DOHH2 (cell line): Measurements from ENCODE around the gene GRPEL2.

Experiments
- H3F3A ChIP-seq: fragments of 200-600 bp; sonication (generic), shearing (Covaris generic); 2 replicates; pipeline ENCODE4 v1.6.0; 2016; ENCODE audit warnings: antibody characterized with exemption, mild to moderate bottlenecking; ENCODE audit not compliant: control insufficient read depth, insufficient read depth
- H3K27ac ChIP-seq: fragments of 200-600 bp; sonication (generic); 2 replicates; pipeline ENCODE4 v1.5.1; 2014; ENCODE audit warnings: low read depth, mild to moderate bottlenecking, low read length, moderate library complexity
- H3K27me3 ChIP-seq: fragments of 200-600 bp; sonication (generic); 2 replicates; pipeline ENCODE4 v1.6.1; 2014; ENCODE audit warnings: mild to moderate bottlenecking, low read length, mixed read lengths; ENCODE audit not compliant: control insufficient read depth
- H3K36me3 ChIP-seq: fragments of 200-600 bp; sonication (generic); 2 replicates; pipeline ENCODE4 v1.6.1; 2014; ENCODE audit warnings: mild to moderate bottlenecking, low read length, moderate library complexity, mixed read lengths; ENCODE audit not compliant: control insufficient read depth
- H3K4me1 ChIP-seq: fragments of 200-600 bp; sonication (generic); 2 replicates; pipeline ENCODE4 v1.6.1; 2014; ENCODE audit warnings: mild to moderate bottlenecking, low read length, mixed read lengths; ENCODE audit not compliant: control insufficient read depth
- H3K4me2 ChIP-seq: fragments of 200-600 bp; sonication (generic); 2 replicates; pipeline ENCODE4 v1.6.0; 2014; ENCODE audit warnings: mild to moderate bottlenecking, low read length, moderate library complexity
- H3K4me3 ChIP-seq: fragments of 200-600 bp; sonication (generic); 2 replicates; pipeline ENCODE4 v1.5.1; 2014; ENCODE audit warnings: mild to moderate bottlenecking, low read length, mixed read lengths
- H3K79me2 ChIP-seq: fragments of 200-600 bp; sonication (generic); 2 replicates; pipeline ENCODE4 v1.6.1; 2014; ENCODE audit warnings: mild to moderate bottlenecking, low read length, mixed read lengths; ENCODE audit not compliant: control insufficient read depth
- H3K9me2 ChIP-seq: fragments of 200-600 bp; sonication (generic); replicated peaks from 2 replicates; pipeline ENCODE4 v1.6.1; 2014; ENCODE audit warnings: mild to moderate bottlenecking, low read length, mixed read lengths; ENCODE audit not compliant: control insufficient read depth
- H3K9me3 ChIP-seq: fragments of 200-600 bp; sonication (generic); 2 replicates; pipeline ENCODE4 v1.6.1; 2014; ENCODE audit warnings: antibody characterized with exemption, low read length, mixed read lengths; ENCODE audit not compliant: control insufficient read depth, insufficient read depth
- H4K20me1 ChIP-seq: fragments of 200-600 bp; sonication (generic); 2 replicates; pipeline ENCODE4 v1.6.0; 2014; ENCODE audit warnings: low read depth, mild to moderate bottlenecking, antibody characterized with exemption, low read length, moderate library complexity; ENCODE audit not compliant: control insufficient read depth, insufficient read depth
- EZH2phosphoT487 ChIP-seq: fragments of 200-600 bp; sonication (generic); IDR thresholded peaks from 2 replicates; pipeline ENCODE4 v1.6.1; 2017; ENCODE audit warnings: borderline replicate concordance, mild to moderate bottlenecking, antibody characterized with exemption, low read length, moderate library complexity, mixed read lengths
- TF ChIP-seq, protein P1 (sequence below): fragments of 200-600 bp; sonication (generic); IDR thresholded peaks from one replicate; pipeline ENCODE4 v1.5.1; 2014; ENCODE audit warnings: antibody characterized with exemption, mild to moderate bottlenecking, low read depth, low read length; ENCODE audit not compliant: poor library complexity, severe bottlenecking

Gene GRPEL2

DNA sequence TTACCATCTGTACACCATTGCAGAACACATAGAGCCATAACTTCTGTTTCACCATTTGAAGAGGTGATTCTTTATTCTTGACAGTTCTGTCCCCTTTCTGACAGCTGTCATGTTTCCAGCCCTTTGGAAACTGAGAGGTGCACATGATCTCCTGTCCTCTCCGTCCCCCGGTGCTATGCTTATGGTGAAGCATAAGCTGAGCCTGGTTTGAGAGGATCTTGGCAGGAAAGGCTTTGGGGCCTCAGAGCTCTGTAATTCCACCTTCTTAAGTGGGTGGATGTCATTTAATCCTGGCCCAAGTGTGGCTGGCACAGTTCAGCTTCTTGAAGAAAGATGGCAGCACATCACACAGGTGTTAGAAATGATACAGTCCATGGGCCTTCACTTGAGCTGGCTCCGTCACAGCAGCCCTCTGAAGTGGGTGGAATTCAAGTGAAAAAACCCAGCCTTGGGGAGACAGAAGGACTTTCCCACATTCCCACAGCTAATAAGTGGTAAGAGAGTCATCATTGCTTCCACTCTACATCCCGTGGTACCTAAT is 30.7 kb upstream of the GRPEL2 start:
- Histone ChIP-seq H3K9me3 (no peaks in the 10 kb centered on the region), H3K4me1 (no peaks in the 10 kb centered on the region), H3F3A (no peaks in the 10 kb centered on the region), H4K20me1 (no peaks in the 10 kb centered on the region), H3K27ac (no peak overlapping the region), H3K4me3 (no peak overlapping the region), H3K79me2 (no peaks in the 10 kb centered on the region), H3K36me3 (no peaks in the 10 kb centered on the region), H3K27me3 (peaks cover 3% of the 10 kb centered on the region; the same call in 1 of the 2 replicates), H3K4me2 (no peak overlapping the region), H3K9me2 (no peaks in the 10 kb centered on the region)
- TF ChIP-seq EZH2phosphoT487, result no peak
- TF ChIP-seq, protein P1, sequence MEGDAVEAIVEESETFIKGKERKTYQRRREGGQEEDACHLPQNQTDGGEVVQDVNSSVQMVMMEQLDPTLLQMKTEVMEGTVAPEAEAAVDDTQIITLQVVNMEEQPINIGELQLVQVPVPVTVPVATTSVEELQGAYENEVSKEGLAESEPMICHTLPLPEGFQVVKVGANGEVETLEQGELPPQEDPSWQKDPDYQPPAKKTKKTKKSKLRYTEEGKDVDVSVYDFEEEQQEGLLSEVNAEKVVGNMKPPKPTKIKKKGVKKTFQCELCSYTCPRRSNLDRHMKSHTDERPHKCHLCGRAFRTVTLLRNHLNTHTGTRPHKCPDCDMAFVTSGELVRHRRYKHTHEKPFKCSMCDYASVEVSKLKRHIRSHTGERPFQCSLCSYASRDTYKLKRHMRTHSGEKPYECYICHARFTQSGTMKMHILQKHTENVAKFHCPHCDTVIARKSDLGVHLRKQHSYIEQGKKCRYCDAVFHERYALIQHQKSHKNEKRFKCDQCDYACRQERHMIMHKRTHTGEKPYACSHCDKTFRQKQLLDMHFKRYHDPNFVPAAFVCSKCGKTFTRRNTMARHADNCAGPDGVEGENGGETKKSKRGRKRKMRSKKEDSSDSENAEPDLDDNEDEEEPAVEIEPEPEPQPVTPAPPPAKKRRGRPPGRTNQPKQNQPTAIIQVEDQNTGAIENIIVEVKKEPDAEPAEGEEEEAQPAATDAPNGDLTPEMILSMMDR, result peak; percentile 25

DNA sequence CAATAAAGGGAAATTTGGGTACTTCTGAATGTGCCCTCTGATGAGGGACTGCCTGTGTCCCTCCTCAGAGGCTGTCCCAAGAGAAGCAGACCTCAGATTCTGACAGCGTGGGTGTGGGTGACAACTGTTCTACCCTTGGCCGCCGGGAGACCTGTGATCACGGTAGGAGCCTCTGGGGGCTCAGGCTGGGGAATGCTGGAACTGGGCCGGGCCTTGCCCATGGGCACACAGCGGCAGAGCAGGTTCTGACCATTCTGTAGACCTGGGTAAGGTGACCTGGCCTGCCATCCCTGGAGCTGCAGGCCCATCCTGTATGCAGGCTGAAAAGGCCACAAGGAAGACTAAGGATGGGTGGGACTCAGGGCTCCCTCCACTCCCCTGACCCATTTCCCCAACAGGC is 29.5 kb upstream of the GRPEL2 start:
- TF ChIP-seq EZH2phosphoT487, result no peak
- TF ChIP-seq, protein P1, result no peak
- Histone ChIP-seq H3K36me3 (no peaks in the 10 kb centered on the region), H3K4me3 (no peak overlapping the region), H3K79me2 (no peaks in the 10 kb centered on the region), H3K9me2 (no peaks in the 10 kb centered on the region), H3F3A (no peaks in the 10 kb centered on the region), H3K27ac (no peak overlapping the region), H3K4me2 (no peak overlapping the region), H4K20me1 (no peaks in the 10 kb centered on the region), H3K4me1 (no peaks in the 10 kb centered on the region), H3K9me3 (no peaks in the 10 kb centered on the region), H3K27me3 (no peaks in the 10 kb centered on the region; the same call in 1 of the 2 replicates)

DNA sequence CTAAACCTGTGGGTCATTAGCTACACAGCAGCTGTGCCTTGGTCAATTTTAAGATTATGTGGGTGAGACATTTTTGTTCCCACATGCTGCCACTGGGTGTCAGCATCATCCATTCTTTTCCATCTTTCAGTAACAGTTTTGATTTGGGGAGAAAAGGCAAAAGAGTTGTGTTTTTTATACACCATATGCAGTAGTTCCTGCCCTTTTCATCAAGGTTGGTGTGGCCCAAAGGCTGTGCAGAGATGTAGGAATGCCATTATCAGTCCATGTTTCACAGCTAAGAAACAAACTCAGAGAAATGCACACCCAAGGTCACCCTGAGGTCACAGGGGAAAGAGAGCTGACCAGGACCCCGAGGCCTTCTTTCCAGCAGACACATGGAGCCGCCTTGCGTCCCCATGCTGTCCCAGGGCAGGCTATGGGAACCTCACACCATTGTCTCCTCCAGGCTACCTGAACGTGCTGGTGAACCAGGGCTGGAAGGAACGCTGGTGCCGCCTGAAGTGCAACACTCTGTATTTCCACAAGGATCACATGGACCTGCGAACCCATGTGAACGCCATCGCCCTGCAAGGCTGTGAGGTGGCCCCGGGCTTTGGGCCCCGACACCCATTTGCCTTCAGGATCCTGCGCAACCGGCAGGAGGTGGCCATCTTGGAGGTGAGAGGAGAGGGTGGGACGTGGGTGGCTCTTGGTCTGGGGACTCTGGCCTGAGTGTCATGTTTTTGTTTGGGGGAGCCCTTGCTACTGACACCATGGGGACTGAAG is 27.8 kb upstream of the GRPEL2 start:
- Histone ChIP-seq H3K79me2 (no peaks in the 10 kb centered on the region), H3K4me3 (no peak overlapping the region), H3K27me3 (no peaks in the 10 kb centered on the region; the same call in 1 of the 2 replicates), H3K27ac (no peak overlapping the region), H4K20me1 (no peaks in the 10 kb centered on the region), H3F3A (no peaks in the 10 kb centered on the region), H3K36me3 (no peaks in the 10 kb centered on the region), H3K9me3 (no peaks in the 10 kb centered on the region), H3K9me2 (no peaks in the 10 kb centered on the region), H3K4me2 (no peak overlapping the region), H3K4me1 (no peaks in the 10 kb centered on the region)
- no peak for TF ChIP-seq EZH2phosphoT487
- TF ChIP-seq, protein P1, result peak; percentile 73
